Activated naive CD8-positive, alpha-beta T cell treated with anti-CD3 and anti-CD28 coated beads for 36 hours (primary cell): ENCODE results near the gene SEMA5B. TPM values are rescaled to one million over a fixed set of nuclear protein-coding genes. Genes with fewer than 3 reads are reported as not detected.

Experiments
- total RNA-seq, 2 experiments: library from RNA; stranded (reverse); gene quantifications; one replicate each; pipeline ENCODE4 v1.2.3, GENCODE V29; 2021

SEMA5B gene
- total RNA-seq, 2 experiments from 2014 or later, result not detected

Other genes starting within 250 kb of the SEMA5B start
- gene HSPBAP1, start 233.9 kb downstream of the SEMA5B start, total RNA-seq, result 1 to 10 TPM; 5.9 to 6.0 TPM
- 1 to 10 TPM; 1.8 TPM for gene SLC49A4, start 232.7 kb downstream of the SEMA5B start, total RNA-seq
- 10 to 100 TPM; 17.8 to 23.2 TPM for gene PDIA5, start 39.3 kb upstream of the SEMA5B start, total RNA-seq
- gene SEC22A, start 174.2 kb upstream of the SEMA5B start, total RNA-seq, result 10 to 100 TPM; 13.7 to 17.8 TPM